IPS DF 6.9 (cell line): ENCODE measurements around the gene DLGAP1.

Experiments used
- DNase-seq: peaks from one replicate; pipeline ENCODE4 v3.0.0-alpha.2; 2013; ENCODE audit warnings: low read depth, low spot score
- H3K27ac ChIP-seq: one replicate; pipeline ENCODE4 v1.5.1; 2013; ENCODE audit warnings: low read length, control low read depth
- H3K27me3 ChIP-seq: 2 replicates; pipeline ENCODE4 v1.6.1; 2013; ENCODE audit warnings: mild to moderate bottlenecking, low read length; ENCODE audit not compliant: control insufficient read depth, insufficient read depth
- H3K36me3 ChIP-seq: 2 replicates; pipeline ENCODE4 v1.6.1; 2013; ENCODE audit warnings: low read length; ENCODE audit not compliant: control insufficient read depth, insufficient read depth
- H3K4me1 ChIP-seq: 2 replicates; pipeline ENCODE4 v1.6.1; 2013; ENCODE audit warnings: low read length; ENCODE audit not compliant: control insufficient read depth, insufficient read depth
- H3K4me3 ChIP-seq: 2 replicates; pipeline ENCODE4 v1.5.1; 2013; ENCODE audit warnings: mild to moderate bottlenecking, low read length
- H3K9me3 ChIP-seq: 2 replicates; pipeline ENCODE4 v1.6.1; 2013; ENCODE audit warnings: low read length, inconsistent platforms; ENCODE audit not compliant: control insufficient read depth, insufficient read depth
- WGBS: extraction: QIAGEN DNeasy Blood & Tissue Kit; methylation state at CpG from one replicate; pipeline ENCODE4 v1.1.7; 2013; ENCODE audit warnings: mixed read lengths, missing lambda C conversion rate; ENCODE audit not compliant: insufficient read length, insufficient coverage; 5-methylcytosine and 5-hydroxymethylcytosine counted together

Gene DLGAP1

GRCh38 chr18:4231260-4231659, 223.8 kb downstream of the DLGAP1 start:
- no peak for DNase-seq
- Histone ChIP-seq H3K4me3 (no peak overlapping the region), H3K27me3 (no peaks in the 10 kb centered on the region), H3K9me3 (no peaks in the 10 kb centered on the region), H3K36me3 (no peaks in the 10 kb centered on the region), H3K4me1 (no peaks in the 10 kb centered on the region; the same call in 1 of the 2 replicates), H3K27ac (no peak overlapping the region)

GRCh38 chr18:4230450-4231168, 224.5 kb downstream of the DLGAP1 start:
- no CpG with 5 or more reads among the region's 3 CpGs for WGBS
- no peak for DNase-seq
- Histone ChIP-seq H3K27me3 (no peaks in the 10 kb centered on the region), H3K4me3 (no peak overlapping the region), H3K9me3 (no peaks in the 10 kb centered on the region), H3K36me3 (no peaks in the 10 kb centered on the region), H3K27ac (no peak overlapping the region), H3K4me1 (no peaks in the 10 kb centered on the region; the same call in 1 of the 2 replicates)

- WGBS: no CpG with 5 or more reads among the region's 4 CpGs
These were observed 230.9 kb downstream of the DLGAP1 start for GRCh38 chr18:4224031-4224704.

GRCh38 chr18:4211111-4211837, 243.8 kb downstream of the DLGAP1 start:
- Histone ChIP-seq H3K4me1 (no peaks in the 10 kb centered on the region), H3K9me3 (no peaks in the 10 kb centered on the region), H3K27ac (no peak overlapping the region), H3K36me3 (no peaks in the 10 kb centered on the region), H3K4me3 (no peak overlapping the region), H3K27me3 (no peaks in the 10 kb centered on the region)
- DNase-seq: no peak
- whole genome bisulfite sequencing: no CpG with 5 or more reads among the region's 5 CpGs

More at GRCh38 chr18:4224031-4224704, 230.9 kb downstream of the DLGAP1 start:
- no peak for DNase-seq
- no peak overlapping the region for H3K27ac ChIP-seq
- H3K4me1 ChIP-seq: no peaks in the 10 kb centered on the region
- H3K4me3 ChIP-seq: no peak overlapping the region
- no peaks in the 10 kb centered on the region for H3K27me3 ChIP-seq
- no peaks in the 10 kb centered on the region for H3K36me3 ChIP-seq
- H3K9me3 ChIP-seq: no peaks in the 10 kb centered on the region

- H3K27ac ChIP-seq: no peak overlapping the region
- no CpG with 5 or more reads among the region's 1 CpG for WGBS
- H3K27me3 ChIP-seq: no peaks in the 10 kb centered on the region
- H3K36me3 ChIP-seq: no peaks in the 10 kb centered on the region
- no peak for DNase-seq
- no peaks in the 10 kb centered on the region for H3K4me1 ChIP-seq
- no peak overlapping the region for H3K4me3 ChIP-seq
- no peaks in the 10 kb centered on the region for H3K9me3 ChIP-seq
These were observed 246.7 kb downstream of the DLGAP1 start for GRCh38 chr18:4208366-4208765.

- Histone ChIP-seq H3K36me3 (no peaks in the 10 kb centered on the region), H3K4me1 (no peaks in the 10 kb centered on the region), H3K4me3 (no peak overlapping the region), H3K27ac (no peak overlapping the region), H3K9me3 (no peaks in the 10 kb centered on the region), H3K27me3 (no peaks in the 10 kb centered on the region)
- no CpG with 5 or more reads among the region's 7 CpGs for WGBS
- no peak for DNase-seq
These were observed 247.6 kb downstream of the DLGAP1 start for GRCh38 chr18:4207383-4207985.

GRCh38 chr18:4204438-4204720, 250.7 kb downstream of the DLGAP1 start:
- H3K27ac ChIP-seq: no peak overlapping the region
- no peaks in the 10 kb centered on the region for H3K36me3 ChIP-seq
- H3K4me1 ChIP-seq: no peaks in the 10 kb centered on the region
- WGBS: no CpG with 5 or more reads among the region's 1 CpG
- no peaks in the 10 kb centered on the region for H3K27me3 ChIP-seq
- no peak for DNase-seq
- no peak overlapping the region for H3K4me3 ChIP-seq
- H3K9me3 ChIP-seq: no peaks in the 10 kb centered on the region

- Histone ChIP-seq H3K27me3 (no peaks in the 10 kb centered on the region), H3K27ac (no peak overlapping the region), H3K4me3 (no peak overlapping the region), H3K9me3 (no peaks in the 10 kb centered on the region), H3K4me1 (no peaks in the 10 kb centered on the region), H3K36me3 (no peaks in the 10 kb centered on the region)
- no CpG with 5 or more reads among the region's 5 CpGs for WGBS
- DNase-seq: no peak
These were observed 251.3 kb downstream of the DLGAP1 start for GRCh38 chr18:4203568-4204437.

GRCh38 chr18:4200399-4200798, 254.7 kb downstream of the DLGAP1 start:
- no peaks in the 10 kb centered on the region for H3K9me3 ChIP-seq
- DNase-seq: no peak
- no peaks in the 10 kb centered on the region for H3K36me3 ChIP-seq
- no peaks in the 10 kb centered on the region for H3K27me3 ChIP-seq
- H3K27ac ChIP-seq: no peak overlapping the region
- no peak overlapping the region for H3K4me3 ChIP-seq
- H3K4me1 ChIP-seq: peaks cover 2% of the 10 kb centered on the region; the same call in 1 of the 2 replicates

- no peak overlapping the region for H3K27ac ChIP-seq
- WGBS: no CpG with 5 or more reads among the region's 5 CpGs
- peaks cover 2% of the 10 kb centered on the region; the same call in 1 of the 2 replicates for H3K4me1 ChIP-seq
- no peaks in the 10 kb centered on the region for H3K27me3 ChIP-seq
- no peak overlapping the region for H3K4me3 ChIP-seq
- no peaks in the 10 kb centered on the region for H3K36me3 ChIP-seq
- H3K9me3 ChIP-seq: no peaks in the 10 kb centered on the region
- no peak for DNase-seq
These were observed 256.2 kb downstream of the DLGAP1 start for GRCh38 chr18:4198956-4199355.
